ENCODE data around the gene NUMB. TPM values are rescaled to one million over a fixed set of nuclear protein-coding genes. Genes with fewer than 3 reads are reported as not detected.

NUMB gene
- polyA plus RNA-seq, 1 donor from 2014 or later, result 11.5 TPM

DNA sequence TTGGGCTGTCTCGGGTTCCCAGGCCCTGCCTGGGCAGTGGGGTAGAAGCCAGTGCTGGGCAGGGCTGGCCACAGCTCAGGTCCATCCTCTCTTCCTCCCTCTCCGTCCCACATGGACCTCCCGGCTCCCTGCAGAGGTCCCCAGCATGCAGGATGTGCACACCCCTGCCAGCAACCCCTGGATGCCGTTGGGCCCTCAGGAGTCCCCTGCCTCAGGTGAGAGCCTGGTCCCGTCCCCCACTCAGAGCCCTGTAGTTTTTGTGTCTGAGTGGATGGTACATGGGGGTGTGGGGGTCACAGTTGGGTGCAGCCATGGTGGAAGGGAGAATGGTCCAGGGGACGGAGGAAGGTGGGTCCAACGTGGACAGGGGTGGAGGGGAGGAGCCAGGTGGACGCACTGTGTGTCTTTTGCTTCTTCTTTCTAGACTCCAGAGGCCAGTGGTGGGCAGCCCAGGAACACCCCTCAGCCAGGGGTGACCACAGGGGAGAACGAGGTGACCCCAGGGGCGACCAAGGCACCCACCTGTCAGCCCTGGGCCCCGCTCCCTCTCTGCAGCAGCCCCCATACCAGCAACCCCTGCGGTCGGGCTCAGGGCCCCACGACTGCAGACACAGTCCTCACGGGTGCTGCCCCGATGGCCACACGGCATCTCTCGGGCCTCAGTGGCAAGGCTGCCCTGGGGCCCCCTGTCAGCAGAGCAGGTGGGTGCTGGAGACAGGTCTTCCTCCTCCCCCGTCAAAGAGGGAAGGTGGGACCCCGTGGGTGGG lies 199.3 kb downstream of the NUMB start:
- Histone ChIP-seq H2AFZ (ENCODE audit: low read depth, low read length) (no peak overlapping the region), H3K27me3 (ENCODE audit: insufficient read depth, low read depth, low read length) (no peaks in the 10 kb centered on the region), H4K20me1 (ENCODE audit: insufficient read depth) (no peaks in the 10 kb centered on the region), H3K9ac (ENCODE audit: low read length) (no peak overlapping the region), H3K4me2 (ENCODE audit: low read length) (no peak overlapping the region), H3K9me2 (ENCODE audit: insufficient read depth, low read length) (no peaks in the 10 kb centered on the region), H3K36me3 (ENCODE audit: insufficient read depth, low read length) (no peaks in the 10 kb centered on the region), H3F3A (ENCODE audit: insufficient read depth, low read length, poor library complexity, severe bottlenecking) (no peaks in the 10 kb centered on the region), H3K79me2 (replicated peaks; ENCODE audit: insufficient read depth, low read length) (no peaks in the 10 kb centered on the region), H3K4me3 (ENCODE audit: low read length) (no peak overlapping the region), H3K27ac (ENCODE audit: low read length) (no peak overlapping the region), H3K9me3 (ENCODE audit: low read length) (no peaks in the 10 kb centered on the region)
- TF ChIP-seq POLR2AphosphoS5 (IDR thresholded peaks at IDR 0.05), result no peak
- TF ChIP-seq EP300 (conservative IDR thresholded peaks at IDR 0.05; ENCODE audit: poor library complexity, severe bottlenecking), result no peak
- no peak for TF ChIP-seq EZH2 (IDR thresholded peaks at IDR 0.05; ENCODE audit: borderline replicate concordance, insufficient read depth, low read length, poor library complexity, severe bottlenecking)
- no peak for TF ChIP-seq RAD21 (conservative IDR thresholded peaks at IDR 0.05)
- TF ChIP-seq, protein P1, sequence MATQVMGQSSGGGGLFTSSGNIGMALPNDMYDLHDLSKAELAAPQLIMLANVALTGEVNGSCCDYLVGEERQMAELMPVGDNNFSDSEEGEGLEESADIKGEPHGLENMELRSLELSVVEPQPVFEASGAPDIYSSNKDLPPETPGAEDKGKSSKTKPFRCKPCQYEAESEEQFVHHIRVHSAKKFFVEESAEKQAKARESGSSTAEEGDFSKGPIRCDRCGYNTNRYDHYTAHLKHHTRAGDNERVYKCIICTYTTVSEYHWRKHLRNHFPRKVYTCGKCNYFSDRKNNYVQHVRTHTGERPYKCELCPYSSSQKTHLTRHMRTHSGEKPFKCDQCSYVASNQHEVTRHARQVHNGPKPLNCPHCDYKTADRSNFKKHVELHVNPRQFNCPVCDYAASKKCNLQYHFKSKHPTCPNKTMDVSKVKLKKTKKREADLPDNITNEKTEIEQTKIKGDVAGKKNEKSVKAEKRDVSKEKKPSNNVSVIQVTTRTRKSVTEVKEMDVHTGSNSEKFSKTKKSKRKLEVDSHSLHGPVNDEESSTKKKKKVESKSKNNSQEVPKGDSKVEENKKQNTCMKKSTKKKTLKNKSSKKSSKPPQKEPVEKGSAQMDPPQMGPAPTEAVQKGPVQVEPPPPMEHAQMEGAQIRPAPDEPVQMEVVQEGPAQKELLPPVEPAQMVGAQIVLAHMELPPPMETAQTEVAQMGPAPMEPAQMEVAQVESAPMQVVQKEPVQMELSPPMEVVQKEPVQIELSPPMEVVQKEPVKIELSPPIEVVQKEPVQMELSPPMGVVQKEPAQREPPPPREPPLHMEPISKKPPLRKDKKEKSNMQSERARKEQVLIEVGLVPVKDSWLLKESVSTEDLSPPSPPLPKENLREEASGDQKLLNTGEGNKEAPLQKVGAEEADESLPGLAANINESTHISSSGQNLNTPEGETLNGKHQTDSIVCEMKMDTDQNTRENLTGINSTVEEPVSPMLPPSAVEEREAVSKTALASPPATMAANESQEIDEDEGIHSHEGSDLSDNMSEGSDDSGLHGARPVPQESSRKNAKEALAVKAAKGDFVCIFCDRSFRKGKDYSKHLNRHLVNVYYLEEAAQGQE (IDR thresholded peaks at IDR 0.05; ENCODE audit: borderline replicate concordance), result no peak
- no peak for TF ChIP-seq SMC3 (conservative IDR thresholded peaks at IDR 0.05; ENCODE audit: poor library complexity)
- TF ChIP-seq TAF1 (IDR thresholded peaks at IDR 0.05; ENCODE audit: low read depth), result no peak
- TF ChIP-seq MXI1 (conservative IDR thresholded peaks at IDR 0.05; ENCODE audit: poor library complexity, severe bottlenecking), result no peak
- TF ChIP-seq, protein P2, sequence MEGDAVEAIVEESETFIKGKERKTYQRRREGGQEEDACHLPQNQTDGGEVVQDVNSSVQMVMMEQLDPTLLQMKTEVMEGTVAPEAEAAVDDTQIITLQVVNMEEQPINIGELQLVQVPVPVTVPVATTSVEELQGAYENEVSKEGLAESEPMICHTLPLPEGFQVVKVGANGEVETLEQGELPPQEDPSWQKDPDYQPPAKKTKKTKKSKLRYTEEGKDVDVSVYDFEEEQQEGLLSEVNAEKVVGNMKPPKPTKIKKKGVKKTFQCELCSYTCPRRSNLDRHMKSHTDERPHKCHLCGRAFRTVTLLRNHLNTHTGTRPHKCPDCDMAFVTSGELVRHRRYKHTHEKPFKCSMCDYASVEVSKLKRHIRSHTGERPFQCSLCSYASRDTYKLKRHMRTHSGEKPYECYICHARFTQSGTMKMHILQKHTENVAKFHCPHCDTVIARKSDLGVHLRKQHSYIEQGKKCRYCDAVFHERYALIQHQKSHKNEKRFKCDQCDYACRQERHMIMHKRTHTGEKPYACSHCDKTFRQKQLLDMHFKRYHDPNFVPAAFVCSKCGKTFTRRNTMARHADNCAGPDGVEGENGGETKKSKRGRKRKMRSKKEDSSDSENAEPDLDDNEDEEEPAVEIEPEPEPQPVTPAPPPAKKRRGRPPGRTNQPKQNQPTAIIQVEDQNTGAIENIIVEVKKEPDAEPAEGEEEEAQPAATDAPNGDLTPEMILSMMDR (IDR thresholded peaks at IDR 0.05; ENCODE audit: poor library complexity, severe bottlenecking), result no peak

DNA sequence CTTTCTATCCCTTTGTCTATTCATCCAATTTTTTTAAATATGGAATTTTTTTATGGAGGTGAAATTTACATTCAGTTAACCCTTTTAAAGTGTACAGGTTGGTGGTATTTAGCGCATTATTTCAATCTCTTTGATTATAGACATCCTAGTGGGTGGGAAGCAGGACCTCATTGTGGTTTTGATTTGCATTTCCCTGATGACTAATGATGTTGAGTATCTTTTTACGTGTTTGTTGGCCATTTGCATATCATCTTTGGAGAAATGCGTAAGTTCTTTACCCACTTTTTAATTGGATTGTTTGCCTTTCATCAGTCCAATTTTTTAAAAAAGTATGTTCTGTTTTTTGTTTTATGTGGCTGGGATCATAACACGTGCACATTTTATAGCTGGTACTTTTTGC lies 200.3 kb downstream of the NUMB start:
- no peaks in the 10 kb centered on the region for H3K27me3 ChIP-seq (ENCODE audit: insufficient read depth, low read depth, low read length)
- no peak overlapping the region for H3K27ac ChIP-seq (ENCODE audit: low read length)
- H3F3A ChIP-seq (ENCODE audit: insufficient read depth, low read length, poor library complexity, severe bottlenecking), result no peaks in the 10 kb centered on the region
- H3K36me3 ChIP-seq (ENCODE audit: insufficient read depth, low read length), result no peaks in the 10 kb centered on the region
- no peaks in the 10 kb centered on the region for H3K79me2 ChIP-seq (replicated peaks; ENCODE audit: insufficient read depth, low read length)
- no peak overlapping the region for H2AFZ ChIP-seq (ENCODE audit: low read depth, low read length)
- H4K20me1 ChIP-seq (ENCODE audit: insufficient read depth), result no peaks in the 10 kb centered on the region
- no peaks in the 10 kb centered on the region for H3K9me2 ChIP-seq (ENCODE audit: insufficient read depth, low read length)
- TF ChIP-seq EP300 (conservative IDR thresholded peaks at IDR 0.05; ENCODE audit: poor library complexity, severe bottlenecking) (no peak), MXI1 (conservative IDR thresholded peaks at IDR 0.05; ENCODE audit: poor library complexity, severe bottlenecking) (no peak), POLR2AphosphoS5 (IDR thresholded peaks at IDR 0.05) (no peak), SMC3 (conservative IDR thresholded peaks at IDR 0.05; ENCODE audit: poor library complexity) (no peak), TAF1 (IDR thresholded peaks at IDR 0.05; ENCODE audit: low read depth) (no peak), EZH2 (IDR thresholded peaks at IDR 0.05; ENCODE audit: borderline replicate concordance, insufficient read depth, low read length, poor library complexity, severe bottlenecking) (no peak), RAD21 (conservative IDR thresholded peaks at IDR 0.05) (no peak)
- TF ChIP-seq, protein P1 (IDR thresholded peaks at IDR 0.05; ENCODE audit: borderline replicate concordance), result no peak
- TF ChIP-seq, protein P2 (IDR thresholded peaks at IDR 0.05; ENCODE audit: poor library complexity, severe bottlenecking), result no peak
- no peaks in the 10 kb centered on the region for H3K9me3 ChIP-seq (ENCODE audit: low read length)
- H3K4me3 ChIP-seq (ENCODE audit: low read length), result no peak overlapping the region
- no peak overlapping the region for H3K4me2 ChIP-seq (ENCODE audit: low read length)
- H3K9ac ChIP-seq (ENCODE audit: low read length), result no peak overlapping the region
